PFSK-1 (cell line): ENCODE data around the gene AIMP1.

Experiments used
- FOXP2 ChIP-seq: optimal IDR thresholded peaks from 2 replicates; pipeline ENCODE3; 2011; ENCODE audit warnings: borderline replicate concordance, control low read depth, inconsistent platforms; ENCODE audit not compliant: insufficient read depth; ENCODE audit errors: extremely low read length, extremely low read depth
- POLR2AphosphoS5 ChIP-seq: IDR thresholded peaks from 2 replicates; pipeline ENCODE4 v1.6.1; 2012; ENCODE audit warnings: low read depth, mild to moderate bottlenecking, control low read depth, low read length, moderate library complexity
- REST ChIP-seq, 2 experiments: IDR thresholded peaks; 2 replicates each; pipeline versions ENCODE4 v1.6.1 to v1.8.0; 2011 to 2012; ENCODE audit warnings: low read depth in 2 of 2, low read length in 2 of 2, control low read depth in 1 of 2, inconsistent platforms in 1 of 2, mild to moderate bottlenecking in 1 of 2, moderate library complexity in 1 of 2; ENCODE audit not compliant: insufficient read depth in 1 of 2
- SIN3A ChIP-seq: IDR thresholded peaks from 2 replicates; pipeline ENCODE4 v1.6.1; 2012; ENCODE audit warnings: mild to moderate bottlenecking, low read length, moderate library complexity, borderline replicate concordance; ENCODE audit not compliant: insufficient read depth
- TAF1 ChIP-seq: IDR thresholded peaks from 2 replicates; pipeline ENCODE4 v1.6.1; 2012; ENCODE audit warnings: low read length, control low read depth, borderline replicate concordance; ENCODE audit not compliant: insufficient read depth

AIMP1 gene

GRCh38 chr4:106351016-106351415 lies 34.7 kb downstream of the AIMP1 start:
- TF ChIP-seq TAF1, result no peak
- TF ChIP-seq REST (IDR thresholded peaks at IDR 0.05; ENCODE audit: insufficient read depth in 1 of 2, low read depth in 2 of 2, low read length in 2 of 2), result no peak
- TF ChIP-seq SIN3A, result no peak
- no peak for TF ChIP-seq FOXP2
- TF ChIP-seq POLR2AphosphoS5, result no peak

DNA sequence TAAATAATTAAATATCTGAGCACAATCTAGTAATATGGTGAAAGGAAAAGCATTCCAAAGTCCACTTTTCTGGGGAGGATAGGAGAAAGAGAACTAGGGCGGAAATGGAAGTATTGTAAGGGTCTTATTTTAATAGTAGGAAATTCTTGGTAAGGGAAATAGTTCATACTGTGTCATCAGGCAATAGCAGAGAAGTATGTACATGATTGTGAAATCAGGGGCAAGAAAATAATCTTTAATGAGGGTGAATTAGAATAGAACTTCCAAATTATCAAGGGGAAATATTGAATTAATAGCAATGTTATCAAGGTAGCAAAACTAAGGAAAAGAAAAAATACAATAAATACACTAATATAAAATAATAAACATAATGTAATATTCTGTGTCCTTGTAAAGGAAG lies 37.4 kb downstream of the AIMP1 start:
- no peak for TF ChIP-seq TAF1
- TF ChIP-seq FOXP2, result no peak
- no peak for TF ChIP-seq POLR2AphosphoS5
- no peak for TF ChIP-seq REST (IDR thresholded peaks at IDR 0.05; ENCODE audit: insufficient read depth in 1 of 2, low read depth in 2 of 2, low read length in 2 of 2)
- TF ChIP-seq SIN3A, result no peak

DNA sequence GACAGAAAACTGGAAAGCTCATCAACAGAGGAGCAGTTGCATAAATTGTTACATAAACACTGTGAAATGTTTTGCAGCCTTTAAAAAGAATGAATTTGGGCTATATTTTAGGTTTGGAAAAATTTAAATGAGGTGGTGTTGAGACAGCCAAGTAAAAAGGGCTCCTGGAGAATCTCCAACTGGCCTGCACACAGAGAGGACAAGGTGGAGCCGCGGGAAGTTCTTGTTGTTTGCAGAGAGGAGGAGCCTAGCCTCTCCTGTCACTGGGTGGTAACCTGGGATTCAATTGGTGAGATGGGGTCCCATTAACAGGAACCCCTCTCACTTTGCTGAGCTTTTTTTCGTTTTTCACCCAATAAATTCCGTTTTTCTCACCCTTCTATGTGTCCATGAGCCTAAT lies 38.8 kb downstream of the AIMP1 start:
- TF ChIP-seq FOXP2 (no peak), REST (IDR thresholded peaks at IDR 0.05; ENCODE audit: insufficient read depth in 1 of 2, low read depth in 2 of 2, low read length in 2 of 2) (no peak), TAF1 (no peak), SIN3A (no peak), POLR2AphosphoS5 (no peak)

DNA sequence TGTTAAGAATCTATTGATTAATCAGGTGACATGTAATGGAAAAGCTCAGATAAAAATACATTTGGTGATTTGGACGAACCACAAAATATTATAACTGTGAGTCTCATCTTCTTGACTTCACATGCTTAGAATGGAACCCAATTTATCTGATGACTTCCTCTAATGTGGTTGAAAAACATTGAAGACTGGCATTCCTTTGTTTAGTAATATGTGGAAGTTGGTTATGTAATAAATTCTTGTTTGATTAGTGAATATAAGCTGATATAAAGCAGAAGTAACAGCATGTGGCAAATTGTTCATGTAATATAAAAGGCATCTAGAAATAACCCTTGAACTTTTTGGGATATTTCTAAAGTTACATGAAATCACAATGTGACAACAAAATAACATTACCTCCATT lies 42.5 kb downstream of the AIMP1 start:
- no peak for TF ChIP-seq POLR2AphosphoS5
- TF ChIP-seq TAF1, result no peak
- no peak for TF ChIP-seq REST (IDR thresholded peaks at IDR 0.05; ENCODE audit: insufficient read depth in 1 of 2, low read depth in 2 of 2, low read length in 2 of 2)
